Mammary microvascular endothelial cell (primary cell): Measurements from ENCODE around the gene UGT2A2. TPM values are rescaled to one million over a fixed set of nuclear protein-coding genes. Genes with fewer than 3 reads are reported as not detected.

Experiments used
- total RNA-seq: library from RNA; depleted of rRNA; stranded (reverse); fragments of >200 nt; gene quantifications from 2 replicates; pipeline ENCODE4 v1.2.3, GENCODE V29; 2015

UGT2A2 gene
- total RNA-seq: 0.05 TPM in 1 of 2 replicates, not detected in the other

GRCh38 chr4:69639542-69639941, at the start of gene UGT2A2:
Gene UGT2A2 (minus strand): TSS chr4:69639642. CDS start chr4:69639640, 2 bp downstream.

GRCh38 chr4:69653147-69653546, 13.7 kb upstream of the UGT2A2 start, which contains the start of gene UGT2A1:
Gene UGT2A1 (minus strand): TSS chr4:69653247. CDS start chr4:69647644, 5,603 bp downstream.

Other genes starting within 250 kb of the UGT2A2 start
- not detected in 2 replicates for gene UGT2B4, start 143.7 kb downstream of the UGT2A2 start, total RNA-seq
- gene UGT2A1, start 13.6 kb upstream of the UGT2A2 start, total RNA-seq: not detected in 2 replicates
- gene SULT1B1, start 121.0 kb upstream of the UGT2A2 start, total RNA-seq: 3.7 and 4.6 TPM in 2 replicates
- 0.34 TPM in 1 of 2 replicates, not detected in the other for gene SULT1E1, start 220.5 kb upstream of the UGT2A2 start, total RNA-seq